SIG-M5 (cell line): Measurements from ENCODE around the gene CCN2.

Source experiments
- DNase-seq: peaks from one replicate; lab custom pipeline; 2025; lab: John Stamatoyannopoulos, UW

CCN2 gene, protein sequence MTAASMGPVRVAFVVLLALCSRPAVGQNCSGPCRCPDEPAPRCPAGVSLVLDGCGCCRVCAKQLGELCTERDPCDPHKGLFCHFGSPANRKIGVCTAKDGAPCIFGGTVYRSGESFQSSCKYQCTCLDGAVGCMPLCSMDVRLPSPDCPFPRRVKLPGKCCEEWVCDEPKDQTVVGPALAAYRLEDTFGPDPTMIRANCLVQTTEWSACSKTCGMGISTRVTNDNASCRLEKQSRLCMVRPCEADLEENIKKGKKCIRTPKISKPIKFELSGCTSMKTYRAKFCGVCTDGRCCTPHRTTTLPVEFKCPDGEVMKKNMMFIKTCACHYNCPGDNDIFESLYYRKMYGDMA

DNA sequence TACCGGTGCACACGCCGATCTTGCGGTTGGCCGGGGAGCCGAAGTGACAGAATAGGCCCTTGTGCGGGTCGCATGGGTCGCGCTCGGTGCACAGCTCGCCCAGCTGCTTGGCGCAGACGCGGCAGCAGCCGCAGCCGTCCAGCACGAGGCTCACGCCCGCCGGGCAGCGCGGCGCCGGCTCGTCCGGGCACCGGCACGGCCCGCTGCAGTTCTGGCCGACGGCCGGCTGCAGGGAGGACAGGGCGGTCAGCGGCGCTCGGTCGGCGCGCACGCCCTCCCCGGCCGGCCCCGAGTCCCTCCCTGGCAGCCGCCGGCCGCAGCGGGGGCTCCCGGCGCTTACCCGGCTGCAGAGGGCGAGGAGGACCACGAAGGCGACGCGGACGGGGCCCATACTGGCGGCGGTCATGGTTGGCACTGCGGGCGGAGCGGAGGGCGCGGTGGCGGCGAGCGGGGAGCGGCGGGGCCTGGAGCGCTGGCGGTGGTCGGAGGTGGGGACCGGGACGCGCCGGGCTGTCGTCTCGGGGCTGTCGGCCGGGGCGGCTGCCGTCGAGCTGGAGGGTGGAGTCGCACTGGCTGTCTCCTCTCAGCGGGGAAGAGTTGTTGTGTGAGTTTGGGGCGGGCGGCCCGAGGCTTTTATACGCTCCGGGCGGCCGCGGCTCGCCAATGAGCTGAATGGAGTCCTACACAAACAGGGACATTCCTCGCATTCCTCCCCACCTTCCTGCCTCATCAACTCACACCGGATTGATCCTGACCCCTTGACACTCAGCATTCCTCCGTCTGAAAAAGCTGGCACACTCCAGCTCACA is at the start of gene CCN2:
TSS of gene CCN2 (minus strand) at position 606 of the 809 bp plus-strand sequence. CDS start at position 406, 200 bp downstream.
- DNase-seq = no peak

DNA sequence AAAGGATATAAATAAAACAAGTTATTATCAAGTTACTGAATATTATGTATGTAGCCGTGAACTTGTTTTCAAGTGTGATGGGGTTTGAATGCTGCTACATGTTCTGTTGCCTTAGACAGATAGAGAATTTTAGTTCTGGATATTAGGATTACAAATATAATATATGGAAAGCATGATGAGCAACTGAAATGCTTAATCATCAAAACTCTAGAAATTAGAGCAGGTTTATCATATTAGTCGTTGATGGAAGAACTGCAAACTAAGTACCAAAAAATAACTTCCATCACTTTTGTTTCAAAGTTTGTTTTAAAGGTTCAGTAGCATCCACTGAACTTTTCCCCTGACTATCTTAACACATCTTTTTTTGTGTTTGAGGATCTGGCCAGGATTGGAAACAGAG is 49.1 kb upstream of the CCN2 start:
- no peak for DNase-seq

DNA sequence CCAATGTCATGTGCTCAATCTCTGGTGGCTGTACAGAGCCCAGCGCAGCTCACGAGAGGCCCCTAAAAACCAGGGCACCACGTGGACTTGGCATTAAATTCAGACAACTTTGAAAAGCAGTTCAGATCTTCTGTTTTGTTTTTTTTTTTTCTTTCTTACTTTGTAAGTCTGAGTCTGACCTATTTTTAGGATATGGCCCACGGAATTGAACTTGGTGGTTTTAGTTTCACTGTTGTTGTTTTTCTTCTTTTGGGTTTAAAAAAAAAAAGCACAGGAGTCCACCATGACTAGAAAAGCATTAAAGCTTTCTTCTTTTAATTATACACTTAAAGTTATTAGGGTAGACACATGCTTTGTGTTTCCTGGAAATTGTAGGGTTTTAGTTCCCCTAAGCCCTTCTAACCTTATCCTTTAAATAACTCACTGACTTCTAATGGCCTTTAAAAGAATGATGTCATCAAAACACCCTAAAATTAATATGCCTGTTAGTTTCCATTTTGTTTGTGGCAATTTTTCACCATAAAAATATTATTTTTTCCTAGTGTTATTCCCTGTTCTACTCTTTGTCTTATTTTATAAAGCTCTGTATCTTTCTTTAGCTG is 48.5 kb upstream of the CCN2 start:
- no peak for DNase-seq

DNA sequence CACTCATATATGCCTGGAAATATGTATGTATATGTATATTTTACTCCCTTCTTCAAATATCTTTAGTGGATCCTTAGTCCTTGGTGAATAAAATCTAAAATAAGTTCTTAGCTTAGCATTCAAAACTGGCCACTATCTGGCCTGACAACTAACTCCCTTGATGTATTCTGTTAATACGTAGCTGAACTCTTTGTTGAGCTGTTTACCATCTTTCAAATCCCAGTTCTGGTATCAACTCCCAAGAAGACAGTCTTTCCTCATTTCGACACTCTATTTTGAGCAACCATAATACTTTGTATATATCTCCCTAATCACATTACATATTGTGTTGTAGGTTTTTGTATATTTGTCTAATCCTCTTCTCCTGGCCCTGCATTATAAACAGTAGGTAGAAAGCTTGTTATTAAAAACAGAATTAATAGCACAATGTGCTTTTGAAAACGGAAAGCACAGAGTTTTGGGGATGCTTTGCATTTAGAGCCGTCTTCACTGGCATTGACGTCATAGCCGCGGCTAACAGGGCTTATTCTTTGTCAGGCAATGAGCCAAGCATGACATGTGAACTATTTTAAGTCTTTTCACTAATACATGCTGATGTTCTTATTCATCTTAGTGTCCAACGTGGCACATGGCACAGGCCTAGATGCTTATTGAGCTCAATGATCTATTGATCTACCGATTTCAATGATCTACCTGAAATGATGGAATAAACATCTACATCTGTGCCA is 47.2 kb upstream of the CCN2 start:
- DNase-seq = no peak

DNA sequence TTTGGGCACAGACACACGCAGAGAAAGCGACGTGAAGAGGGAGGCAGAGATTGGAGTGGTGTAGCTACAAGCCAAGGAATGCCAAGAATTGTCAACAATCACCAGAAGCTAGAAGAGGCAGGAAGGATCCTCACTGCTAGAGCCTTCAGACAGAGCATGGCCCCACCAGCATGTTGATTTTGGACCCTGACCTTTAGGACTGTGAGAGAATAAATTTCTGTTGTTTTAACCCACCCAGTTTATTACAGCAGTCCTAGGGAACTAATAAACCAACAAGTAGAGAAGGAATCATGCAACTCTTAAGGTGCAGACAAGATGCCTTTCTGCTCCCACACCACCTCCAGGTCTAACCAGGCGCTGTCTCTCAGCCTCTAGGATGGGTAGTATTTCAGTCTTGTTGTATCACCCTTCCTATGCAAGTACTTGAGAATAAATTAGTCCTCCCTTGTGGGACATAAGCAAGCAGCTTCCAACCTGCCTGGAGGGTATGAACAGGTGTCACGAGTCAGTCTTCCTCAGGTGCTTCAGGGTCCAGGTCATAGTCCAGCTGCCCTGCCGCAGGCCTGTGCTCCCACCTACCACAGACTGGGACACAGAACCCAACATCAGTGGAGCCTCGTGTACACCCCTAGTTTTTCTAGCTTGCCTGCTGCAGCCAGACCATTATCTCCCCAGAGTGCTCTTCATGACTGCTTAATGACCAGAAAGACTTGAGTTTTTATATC is 46.4 kb upstream of the CCN2 start:
- DNase-seq = no peak

DNA sequence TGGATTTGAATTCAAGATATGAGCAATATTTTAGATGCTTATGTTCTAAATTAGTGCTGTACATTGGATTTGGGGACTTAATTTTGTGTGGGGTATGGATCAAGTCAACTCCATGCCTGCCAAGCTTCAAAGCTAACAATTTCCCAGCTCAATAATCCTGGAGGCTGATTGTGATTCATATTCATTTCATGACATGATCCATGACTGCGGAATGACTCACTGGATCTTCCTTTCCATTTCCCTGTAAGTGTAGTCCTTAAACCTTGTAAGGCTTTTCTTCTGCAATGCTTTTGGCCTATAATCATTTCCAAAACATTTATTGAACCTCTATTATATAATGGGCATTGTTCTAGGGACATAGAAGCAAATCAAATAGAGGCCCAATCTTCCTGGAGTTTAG is 44.7 kb upstream of the CCN2 start:
- no peak for DNase-seq

DNA sequence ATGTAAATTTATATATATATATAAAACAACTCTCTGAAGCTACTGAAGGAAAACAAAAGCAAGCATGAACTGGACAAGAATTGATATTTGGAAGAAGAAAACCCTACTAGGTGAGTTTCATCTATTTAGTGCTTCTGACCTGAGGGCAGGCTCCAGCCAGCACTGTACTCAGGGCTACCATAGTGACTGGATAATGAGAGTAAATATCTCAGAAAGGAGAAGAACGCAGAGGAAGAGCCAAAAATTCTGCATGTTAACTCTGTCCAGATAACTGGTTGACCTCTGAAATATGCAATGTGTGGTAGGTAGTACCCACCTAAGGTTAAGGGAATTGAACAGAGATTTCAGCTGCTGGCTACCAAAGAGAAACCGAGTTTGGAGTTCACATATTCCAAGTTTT is 41.4 kb upstream of the CCN2 start:
- DNase-seq = no peak

DNA sequence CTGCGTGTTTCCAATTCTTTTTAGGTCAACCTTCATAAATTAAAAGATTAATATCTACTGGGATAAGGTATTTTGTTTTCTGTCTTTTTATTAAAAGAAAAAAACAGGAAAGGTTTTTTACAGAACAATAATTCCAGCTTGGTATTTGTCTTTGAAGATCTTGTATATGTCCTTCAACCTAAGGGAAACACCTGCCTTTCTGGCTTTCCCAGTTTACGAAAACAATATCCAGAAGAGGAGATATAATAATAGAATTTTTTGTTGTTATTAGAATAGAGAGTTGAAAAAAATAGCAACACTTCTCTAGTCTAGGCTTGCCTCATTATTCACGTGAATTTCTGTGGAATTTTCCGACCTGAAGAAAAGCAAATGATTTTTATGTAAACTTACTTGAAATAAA is 37.9 kb upstream of the CCN2 start:
- DNase-seq = no peak

DNA sequence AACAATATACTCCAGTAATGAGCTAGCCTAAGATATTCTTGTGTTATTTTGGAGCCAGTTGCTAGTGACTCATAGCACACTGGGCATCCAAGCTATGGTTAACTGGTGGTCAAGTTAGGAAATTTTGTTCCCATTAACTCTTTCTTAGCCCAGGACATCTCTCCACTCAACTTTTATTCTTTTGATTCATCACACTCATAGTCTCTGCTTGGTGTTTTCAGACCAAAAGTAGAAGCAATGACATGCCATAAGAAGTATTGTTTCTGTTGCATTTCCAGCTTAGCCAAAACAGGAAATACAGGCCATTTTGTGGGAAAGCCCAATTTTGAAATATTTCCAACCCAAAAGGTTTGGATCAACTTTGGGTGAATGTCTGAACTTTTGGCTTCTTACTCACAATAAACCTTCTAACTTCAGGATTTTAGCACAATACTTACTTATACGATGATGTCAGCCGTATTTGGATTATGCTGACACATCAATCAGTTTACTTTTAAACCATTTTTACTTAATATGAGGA is 31.6 kb upstream of the CCN2 start:
- DNase-seq = no peak

DNA sequence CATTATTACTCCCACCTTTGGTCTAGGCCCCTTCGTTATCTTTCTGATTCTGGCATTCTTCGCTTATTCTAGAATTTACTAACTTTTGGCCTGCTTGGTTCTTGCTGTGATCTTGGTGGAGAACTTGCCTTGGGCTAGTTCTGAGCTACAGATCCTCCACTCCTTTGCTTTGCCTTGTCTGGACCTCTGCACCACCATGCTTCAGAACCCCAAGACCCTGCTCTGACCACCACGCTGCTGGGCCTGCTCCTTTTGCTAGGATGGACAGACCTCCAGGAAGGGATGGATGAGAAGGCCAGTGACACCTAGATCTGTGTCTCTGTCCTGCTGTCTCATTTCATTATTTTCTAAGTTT is 30.4 kb upstream of the CCN2 start:
- no peak for DNase-seq

DNA sequence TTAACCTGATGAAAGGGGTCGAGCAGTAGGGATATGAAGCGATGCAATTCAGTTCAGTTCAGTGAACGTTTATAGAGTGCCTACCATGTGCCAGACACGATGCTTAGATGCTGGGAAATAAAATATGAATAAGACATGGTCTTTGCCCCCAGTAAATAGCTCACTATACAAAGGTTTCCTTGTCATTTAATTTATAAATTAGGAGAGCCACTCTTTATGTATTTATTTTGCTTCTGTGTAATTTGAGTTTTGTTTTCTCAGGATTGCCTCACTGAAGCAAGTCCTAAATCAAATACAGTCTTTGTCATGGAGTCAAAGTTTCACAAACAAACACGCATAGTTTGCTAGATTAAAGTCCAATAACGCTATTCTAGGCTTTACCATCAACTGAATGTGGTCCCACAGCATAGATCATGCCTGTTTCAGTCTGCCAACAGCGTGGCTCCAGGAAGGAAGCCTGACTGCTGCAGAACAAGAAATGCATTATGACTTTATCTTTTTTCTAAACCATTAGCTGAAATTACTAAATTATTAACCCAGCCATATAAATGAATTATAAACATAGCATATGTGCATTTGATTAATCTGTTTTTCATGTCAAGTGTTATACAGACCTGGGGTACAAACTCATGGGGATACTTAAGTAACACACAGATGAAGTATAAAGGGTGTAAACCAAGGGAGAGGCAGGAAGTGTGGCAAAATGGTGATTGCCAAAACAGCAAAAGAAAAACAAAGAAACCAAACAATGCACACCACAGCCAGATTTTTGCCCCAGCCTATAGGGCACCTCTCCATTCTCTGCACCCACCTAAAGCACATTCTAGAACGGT is 29.8 kb upstream of the CCN2 start:
- DNase-seq = no peak

DNA sequence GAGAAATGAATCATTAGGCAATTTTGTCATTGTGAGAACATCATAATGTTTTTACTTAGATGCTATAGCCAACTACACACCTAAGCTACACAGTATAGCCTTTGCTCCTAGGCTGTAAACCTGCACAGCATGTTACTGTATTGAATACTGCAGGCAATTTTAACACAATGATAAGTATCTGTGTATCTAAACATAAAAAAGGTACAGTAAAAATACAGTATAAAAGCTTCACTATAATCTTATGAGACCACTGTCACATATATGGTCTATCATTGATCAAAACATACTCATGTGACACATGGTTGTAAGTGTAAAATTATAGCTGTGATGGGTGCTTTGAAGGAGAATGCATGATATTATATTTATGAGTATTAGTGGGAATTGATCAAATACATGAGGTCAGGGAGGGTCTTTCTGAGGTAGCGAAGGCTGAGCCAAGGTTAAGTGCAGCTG is 29.2 kb upstream of the CCN2 start:
- no peak for DNase-seq

DNA sequence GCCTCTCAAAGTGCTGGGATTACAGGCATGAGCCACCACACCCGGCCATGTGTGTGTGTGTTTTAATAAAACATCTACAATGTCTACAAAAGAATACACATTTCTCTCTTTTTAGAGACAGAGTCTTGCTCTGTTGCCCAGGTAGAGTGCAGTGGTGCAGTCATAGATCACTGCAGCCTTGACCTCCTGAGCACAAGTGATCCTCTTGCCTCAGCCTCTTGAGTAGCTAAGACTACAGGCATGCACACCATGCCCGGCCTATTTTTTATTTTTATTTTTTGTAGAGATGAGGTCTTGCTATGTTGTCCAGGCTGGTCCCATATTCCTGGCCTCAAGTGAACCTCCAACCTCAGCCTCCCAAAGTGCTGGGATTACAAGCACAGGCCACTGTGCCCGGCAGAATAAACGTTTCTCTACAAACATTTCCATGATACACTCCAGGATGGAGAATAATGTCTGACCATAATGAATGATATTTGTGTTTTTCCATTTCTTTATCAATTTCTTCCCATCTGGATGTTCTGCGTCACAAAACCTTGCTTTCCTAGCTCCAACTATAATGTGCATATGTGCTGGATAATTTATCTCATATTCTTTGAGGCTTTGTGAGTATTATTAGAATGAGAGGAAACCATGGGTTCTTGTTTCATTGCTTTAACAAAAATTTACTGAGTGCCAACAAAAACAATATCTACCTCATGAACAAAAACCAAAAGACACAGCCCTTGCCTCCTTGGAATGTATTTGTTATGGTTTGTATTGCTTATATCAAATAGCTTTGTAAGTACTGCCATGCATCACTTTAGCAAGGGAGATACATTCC is 28.6 kb upstream of the CCN2 start:
- no peak for DNase-seq

DNA sequence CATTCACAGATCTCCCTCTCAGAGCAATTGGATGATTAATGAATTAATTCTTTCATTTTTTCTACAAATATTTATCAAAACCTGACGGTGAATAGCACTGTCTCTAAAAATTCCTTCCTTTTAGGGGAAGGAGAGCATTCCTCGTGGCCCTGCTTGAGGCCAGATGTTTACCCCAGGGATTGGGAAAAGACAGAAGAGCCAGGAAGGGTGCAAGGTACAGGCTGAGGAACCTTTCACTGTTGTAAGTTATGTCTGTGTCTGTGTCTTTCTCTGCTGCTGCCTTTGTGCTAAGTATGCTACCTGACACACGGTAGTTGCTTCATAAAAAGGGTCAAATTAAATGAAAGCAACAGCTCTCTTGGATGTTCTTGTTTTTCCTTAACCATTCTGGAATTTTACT is 27.4 kb upstream of the CCN2 start:
- DNase-seq = no peak

DNA sequence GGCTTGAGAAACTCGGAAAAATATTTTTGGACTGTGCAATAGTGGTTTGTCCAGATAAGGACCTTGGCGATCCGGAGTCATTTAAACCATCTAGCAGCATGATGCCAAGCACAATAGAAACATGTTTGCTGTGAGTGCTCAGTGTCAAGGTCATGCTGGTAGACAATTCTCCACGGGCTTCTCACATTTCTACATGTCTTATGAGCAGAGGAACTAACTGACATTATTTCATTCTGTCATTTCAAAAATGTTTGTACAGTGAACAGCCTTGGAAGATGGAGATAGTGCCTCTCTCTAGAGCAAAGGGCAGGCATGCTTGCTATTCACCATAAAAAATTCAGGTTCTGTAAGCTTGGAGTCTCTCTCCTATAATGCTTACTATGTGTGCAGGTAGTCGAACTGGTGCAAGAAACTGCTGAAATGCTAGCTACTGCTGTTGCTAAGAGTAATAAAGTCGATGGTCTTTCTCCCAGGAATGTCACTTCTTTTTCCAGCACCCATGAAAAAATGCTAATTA is 25.4 kb upstream of the CCN2 start:
- DNase-seq = no peak

DNA sequence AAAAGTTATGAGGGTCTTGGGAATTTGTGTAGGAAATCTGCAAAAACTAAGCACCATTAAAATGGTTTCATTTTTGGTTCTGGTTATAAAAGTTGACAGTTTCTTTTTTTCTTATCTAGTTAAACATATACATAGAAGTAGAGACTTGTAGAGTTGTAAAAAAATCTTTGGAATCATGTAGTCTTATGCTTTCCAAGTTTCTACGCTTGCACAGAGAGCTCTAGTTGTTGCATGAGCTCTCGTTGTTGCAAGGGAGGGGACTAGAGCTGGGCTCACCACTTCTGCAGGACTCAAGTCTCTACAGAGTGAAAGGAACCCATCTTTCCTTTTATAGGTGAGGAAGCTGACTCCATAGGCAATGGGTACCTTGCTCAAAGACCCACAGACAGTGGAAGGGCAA is 21.6 kb upstream of the CCN2 start:
- no peak for DNase-seq

DNA sequence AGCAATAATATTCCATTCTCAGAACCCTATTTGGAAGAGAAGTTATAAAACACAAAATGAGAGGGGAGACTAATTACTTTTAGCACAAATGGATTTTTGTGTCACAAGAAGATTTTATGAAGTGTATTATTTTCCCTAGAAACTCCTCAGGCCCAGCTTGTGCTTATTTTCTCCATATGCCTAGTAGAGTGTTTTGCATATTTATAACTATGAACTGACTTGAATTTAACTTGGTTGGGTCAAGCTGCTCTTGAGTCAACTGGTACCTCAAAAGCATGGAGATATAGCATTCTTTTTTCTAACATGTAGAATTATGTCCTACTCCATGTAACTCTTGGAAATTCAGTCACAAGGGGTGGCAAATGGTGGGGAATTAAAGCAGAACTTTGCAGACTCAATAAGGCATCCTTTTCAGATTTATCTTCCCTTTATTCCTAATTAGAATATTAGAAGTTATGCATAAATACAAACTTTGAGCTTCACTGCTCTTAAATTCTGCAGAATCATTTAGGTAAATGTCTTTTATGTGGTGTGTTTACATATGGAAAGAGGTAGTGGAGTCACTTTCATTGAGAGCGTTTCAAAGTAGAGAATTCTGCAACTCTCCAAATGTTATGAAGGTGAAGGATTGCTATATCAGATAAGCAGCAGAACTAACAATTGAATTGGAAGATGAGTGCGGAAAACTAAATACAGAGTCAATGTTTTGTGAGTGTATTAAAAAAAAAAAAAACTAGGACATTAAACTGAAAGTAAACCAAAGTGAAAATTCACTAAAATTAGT is 19.1 kb upstream of the CCN2 start:
- DNase-seq = no peak

DNA sequence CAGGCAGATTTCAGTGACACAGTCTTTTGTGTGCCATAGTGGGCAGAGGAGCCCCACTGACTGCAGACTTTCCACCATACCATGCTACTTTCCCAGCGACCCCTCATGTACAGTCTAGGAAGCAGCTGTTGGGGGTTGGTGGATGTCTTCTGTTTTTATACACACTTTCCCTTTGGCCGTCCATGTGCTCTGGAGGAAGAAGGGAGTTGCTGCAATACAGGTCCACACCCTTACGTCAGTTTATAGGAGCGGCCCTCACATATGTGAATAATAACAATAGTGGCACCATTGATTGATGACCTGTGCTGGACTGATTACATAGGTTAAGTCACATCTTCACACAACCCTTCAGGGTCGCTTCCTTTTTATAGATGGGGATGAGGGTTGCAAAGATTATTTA is 17.5 kb upstream of the CCN2 start:
- DNase-seq = no peak

DNA sequence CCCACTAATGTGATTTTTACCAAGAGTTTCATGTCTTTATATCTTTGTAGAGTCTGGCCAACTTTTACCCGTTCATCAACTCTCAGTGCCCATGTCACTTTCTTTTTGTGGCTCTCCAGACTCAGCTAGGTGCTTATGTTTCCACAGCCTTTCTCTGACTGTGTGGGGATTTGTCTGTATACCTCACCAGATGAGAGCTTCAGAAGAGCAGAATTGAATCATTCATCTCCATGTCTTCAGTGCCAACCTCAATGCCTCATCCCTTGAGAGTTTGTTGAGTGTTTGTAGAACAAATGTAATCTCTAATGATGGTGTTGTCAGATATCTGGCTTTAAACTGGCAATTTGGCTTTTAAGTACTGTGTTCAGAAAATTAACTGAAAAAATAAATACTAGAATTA is 16.8 kb upstream of the CCN2 start:
- no peak for DNase-seq
